Stimulated activated CD4-positive, alpha-beta T cell treated with anti-CD3 and anti-CD28 coated beads, Interleukin-1b, Interleukin-23, amount 100 ng/mL, for 48 hours (primary cell): ENCODE data around the gene NBPF19.
"Not testable (repeated sequence)": the region's sequence is repeated elsewhere in the genome, so short reads cannot be mapped to it uniquely, and the experiment has no call there.

Experiments
- DNase-seq: peaks from one replicate; pipeline ENCODE4 v3.0.0-alpha.2; 2020

Gene NBPF19, protein sequence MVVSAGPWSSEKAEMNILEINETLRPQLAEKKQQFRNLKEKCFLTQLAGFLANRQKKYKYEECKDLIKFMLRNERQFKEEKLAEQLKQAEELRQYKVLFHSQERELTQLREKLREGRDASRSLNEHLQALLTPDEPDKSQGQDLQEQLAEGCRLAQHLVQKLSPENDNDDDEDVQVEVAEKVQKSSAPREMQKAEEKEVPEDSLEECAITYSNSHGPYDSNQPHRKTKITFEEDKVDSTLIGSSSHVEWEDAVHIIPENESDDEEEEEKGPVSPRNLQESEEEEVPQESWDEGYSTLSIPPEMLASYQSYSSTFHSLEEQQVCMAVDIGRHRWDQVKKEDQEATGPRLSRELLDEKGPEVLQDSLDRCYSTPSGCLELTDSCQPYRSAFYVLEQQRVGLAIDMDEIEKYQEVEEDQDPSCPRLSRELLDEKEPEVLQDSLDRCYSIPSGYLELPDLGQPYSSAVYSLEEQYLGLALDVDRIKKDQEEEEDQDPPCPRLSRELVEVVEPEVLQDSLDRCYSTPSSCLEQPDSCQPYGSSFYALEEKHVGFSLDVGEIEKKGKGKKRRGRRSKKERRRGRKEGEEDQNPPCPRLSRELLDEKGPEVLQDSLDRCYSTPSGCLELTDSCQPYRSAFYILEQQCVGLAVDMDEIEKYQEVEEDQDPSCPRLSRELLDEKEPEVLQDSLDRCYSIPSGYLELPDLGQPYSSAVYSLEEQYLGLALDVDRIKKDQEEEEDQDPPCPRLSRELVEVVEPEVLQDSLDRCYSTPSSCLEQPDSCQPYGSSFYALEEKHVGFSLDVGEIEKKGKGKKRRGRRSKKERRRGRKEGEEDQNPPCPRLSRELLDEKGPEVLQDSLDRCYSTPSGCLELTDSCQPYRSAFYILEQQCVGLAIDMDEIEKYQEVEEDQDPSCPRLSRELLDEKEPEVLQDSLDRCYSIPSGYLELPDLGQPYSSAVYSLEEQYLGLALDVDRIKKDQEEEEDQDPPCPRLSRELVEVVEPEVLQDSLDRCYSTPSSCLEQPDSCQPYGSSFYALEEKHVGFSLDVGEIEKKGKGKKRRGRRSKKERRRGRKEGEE (N-terminal part only)

GRCh38 chr1:149474745-149475144 lies at the start of gene NBPF19:
Gene NBPF19 (plus strand): TSS chr1:149475045. CDS start chr1:149475933, 888 bp downstream.
- DNase-seq = not testable (repeated sequence)

- DNase-seq = not testable (repeated sequence)
These were observed 46.5 kb upstream of the NBPF19 start for GRCh38 chr1:149428317-149428716.

GRCh38 chr1:149445451-149445850 lies 29.4 kb upstream of the NBPF19 start:
- DNase-seq = not testable (repeated sequence)

DNA sequence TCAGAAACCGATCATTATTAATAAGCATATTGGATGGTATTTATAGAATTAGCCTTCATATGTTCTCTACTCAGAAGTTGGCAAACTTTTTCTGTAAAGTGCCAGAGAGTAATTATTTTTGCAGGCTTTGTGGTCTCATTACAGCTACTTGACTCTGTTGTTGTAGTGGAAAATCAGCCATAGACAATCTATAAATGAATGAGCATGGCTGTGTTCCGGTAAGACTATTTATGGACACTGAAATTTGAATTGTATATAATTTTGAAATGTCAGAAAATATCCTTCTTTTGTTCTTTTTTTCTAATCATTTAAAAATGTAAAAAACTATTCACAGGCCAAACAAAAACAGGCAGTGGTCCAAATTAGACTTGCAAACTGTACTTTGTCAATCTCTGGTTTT lies 22.6 kb upstream of the NBPF19 start:
- DNase-seq = not testable (repeated sequence)

DNA sequence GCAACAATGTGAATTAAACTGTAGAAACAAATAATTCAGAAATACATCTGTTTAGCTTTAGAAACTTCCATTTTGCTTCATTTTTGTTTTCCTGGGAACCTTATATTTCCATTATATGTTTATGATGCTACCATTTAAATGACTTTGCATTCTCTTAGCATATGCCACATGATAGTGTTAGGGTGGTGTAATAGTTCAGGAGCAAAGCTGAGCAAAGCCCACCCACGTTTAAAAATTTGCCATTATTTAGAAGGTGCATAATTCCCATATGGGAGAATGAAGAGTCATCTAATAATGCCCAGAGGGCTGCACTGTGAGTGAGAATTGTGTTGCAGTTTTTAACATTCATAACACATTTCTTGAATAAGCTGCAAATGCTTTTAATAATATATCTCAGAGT lies 22.2 kb upstream of the NBPF19 start:
- not testable (repeated sequence) for DNase-seq

- peak; percentile 66 for DNase-seq
These were observed 83.5 kb downstream of the NBPF19 start for GRCh38 chr1:149558350-149558825.

GRCh38 chr1:149561806-149562205 lies 87.0 kb downstream of the NBPF19 start:
- DNase-seq = not testable (repeated sequence)

DNA sequence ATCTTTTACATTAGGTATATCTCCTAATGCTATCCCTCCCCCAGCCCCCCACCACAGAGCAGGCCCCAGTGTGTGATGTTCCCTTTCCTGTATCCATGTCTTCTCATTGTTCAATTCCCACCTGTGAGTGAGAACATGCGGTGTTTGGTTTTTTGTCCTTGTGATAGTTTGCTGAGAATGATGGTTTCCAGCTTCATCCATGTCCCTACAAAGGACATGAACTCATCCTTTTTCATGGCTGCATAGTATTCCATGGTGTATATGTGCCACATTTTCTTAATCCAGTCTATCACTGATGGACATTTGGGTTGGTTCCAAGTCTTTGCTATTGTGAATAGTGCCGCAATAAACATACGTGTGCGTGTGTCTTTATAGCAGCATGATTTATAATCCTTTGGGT lies 90.6 kb downstream of the NBPF19 start:
- not testable (repeated sequence) for DNase-seq

DNA sequence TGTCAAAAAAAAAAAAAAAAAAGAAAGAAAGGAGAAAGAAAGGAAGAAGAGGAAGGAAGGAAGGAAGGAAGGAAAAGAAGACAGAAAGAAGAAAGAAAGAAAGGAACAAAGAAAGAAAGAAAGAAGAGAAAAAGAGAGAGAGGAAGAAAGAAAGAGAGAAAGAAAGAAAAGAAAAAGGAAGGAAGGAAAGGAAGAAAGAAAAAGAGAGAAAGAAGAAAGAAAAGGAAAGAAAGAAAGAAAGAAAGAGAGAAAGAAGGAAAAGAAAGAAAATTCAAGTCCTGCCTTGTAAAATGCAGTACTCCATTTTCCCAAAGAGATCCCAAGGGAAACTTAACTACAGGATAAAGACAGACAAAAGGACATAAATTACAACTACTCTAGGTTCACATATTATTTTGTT lies 97.9 kb downstream of the NBPF19 start:
- DNase-seq = not testable (repeated sequence)

GRCh38 chr1:149585592-149585991 lies 110.7 kb downstream of the NBPF19 start:
- DNase-seq = peak; percentile 27
